CD4-positive, CD25-positive, alpha-beta regulatory T cell (primary cell): ENCODE measurements around the gene DCBLD1. TPM values are rescaled to one million over a fixed set of nuclear protein-coding genes. Genes with fewer than 3 reads are reported as not detected.
A peak's percentile ranks its signal among the peaks of the same experiment; 100 is the strongest.

ENCODE experiments used
- ATAC-seq, 2 donors: fragments of 150-1000 bp; cut with Tn5 transposase; one replicate each; pipeline ENCODE4 v1.10.0; 2021; ENCODE audit warnings: low read depth in 2 of 2, moderate number of reproducible peaks in 2 of 2, moderate library complexity in 1 of 2
- DNase-seq, 3 donors: peaks; one replicate each; pipeline versions ENCODE4 v3.0.0 to v3.0.0-alpha.2; 2012 to 2022; ENCODE audit warnings: mixed read lengths in 1 of 3
- H3K27ac ChIP-seq: one replicate; pipeline ENCODE4 v1.7.0; 2013; ENCODE audit warnings: mild to moderate bottlenecking, low read length; ENCODE audit not compliant: insufficient read depth, poor library complexity, severe bottlenecking
- H3K27me3 ChIP-seq: one replicate; pipeline ENCODE4 v1.7.0; 2013; ENCODE audit warnings: low read length; ENCODE audit not compliant: control insufficient read depth, insufficient read depth
- H3K36me3 ChIP-seq: one replicate; pipeline ENCODE4 v1.7.0; 2013; ENCODE audit warnings: mild to moderate bottlenecking, low read length, moderate library complexity; ENCODE audit not compliant: control insufficient read depth, insufficient read depth
- H3K4me1 ChIP-seq: 2 replicates; pipeline ENCODE4 v1.7.0; 2013; ENCODE audit warnings: mild to moderate bottlenecking, low read length; ENCODE audit not compliant: insufficient read depth, control insufficient read depth, poor library complexity, severe bottlenecking
- H3K4me3 ChIP-seq: one replicate; pipeline ENCODE4 v1.7.0; 2013; ENCODE audit warnings: low read depth, mild to moderate bottlenecking, low read length, moderate library complexity
- H3K9me3 ChIP-seq, 2 experiments: 1 replicate in 1 of 2; 2 replicates in 1 of 2; pipeline ENCODE4 v1.7.0; 2013; ENCODE audit warnings: low read length in 2 of 2, mild to moderate bottlenecking in 1 of 2, moderate library complexity in 1 of 2; ENCODE audit not compliant: control insufficient read depth in 2 of 2
- H3K27ac Mint-ChIP-seq, 3 donors: one replicate each; pipeline ENCODE4 v1.8.0; 2020 to 2022; ENCODE audit warnings: mild to moderate bottlenecking in 3 of 3, mixed read lengths in 3 of 3, moderate library complexity in 2 of 3
- H3K27me3 Mint-ChIP-seq: one replicate; pipeline ENCODE4 v1.8.0; 2022; ENCODE audit warnings: mild to moderate bottlenecking, mixed read lengths
- H3K36me3 Mint-ChIP-seq: one replicate; pipeline ENCODE4 v1.8.0; 2020; ENCODE audit warnings: mixed read lengths
- H3K4me1 Mint-ChIP-seq, 4 donors: one replicate each; pipeline ENCODE4 v1.8.0; 2020 to 2022; ENCODE audit warnings: mixed read lengths in 4 of 4, mild to moderate bottlenecking in 1 of 4
- H3K4me3 Mint-ChIP-seq, 4 donors: one replicate each; pipeline ENCODE4 v1.8.0; 2020 to 2022; ENCODE audit warnings: mild to moderate bottlenecking in 4 of 4, mixed read lengths in 4 of 4, moderate library complexity in 3 of 4
- H3K9me3 Mint-ChIP-seq, 7 donors: one replicate each; pipeline ENCODE4 v1.8.0; 2020 to 2022; ENCODE audit warnings: mixed read lengths in 7 of 7, mild to moderate bottlenecking in 3 of 7, moderate library complexity in 2 of 7
- polyA plus RNA-seq, 4 donors: library from polyadenylated mRNA; unstranded; fragments of 300-500 nt; fragmentation: Illumina TruSeq; gene quantifications; one replicate each; pipeline ENCODE4 v1.2.3, GENCODE V29; 2021
- total RNA-seq: library from RNA; stranded (reverse); gene quantifications from one replicate; pipeline ENCODE4 v1.2.3, GENCODE V29; 2022

Gene DCBLD1
- total and polyA plus RNA-seq, 5 donors from 2014 or later: 1.3 to 5.5 (median 3.1) TPM

GRCh38 chr6:117536317-117536716 lies 53.8 kb downstream of the DCBLD1 start:
- Mint-ChIP-seq H3K9me3 (peaks cover 0 to 5% (median 0%) of the 10 kb centered on the region in 7 donors), H3K4me3 (no peak overlapping the region), H3K27ac (no peak overlapping the region)

GRCh38 chr6:117538615-117539014 lies 56.1 kb downstream of the DCBLD1 start:
- Mint-ChIP-seq H3K36me3 (peaks cover 3% of the 10 kb centered on the region), H3K27me3 (peaks cover 38% of the 10 kb centered on the region), H3K27ac (no peak overlapping the region), H3K4me3 (no peak overlapping the region), H3K4me1 (no peaks in the 10 kb centered on the region), H3K9me3 (peaks cover 0 to 5% (median 0%) of the 10 kb centered on the region in 7 donors)
- no peak for DNase-seq
- no peak for ATAC-seq
- Histone ChIP-seq H3K27ac (no peak overlapping the region), H3K4me1 (no peaks in the 10 kb centered on the region), H3K4me3 (no peak overlapping the region), H3K27me3 (peaks cover 15% of the 10 kb centered on the region), H3K9me3 (no peaks in the 10 kb centered on the region), H3K36me3 (no peaks in the 10 kb centered on the region)

More at GRCh38 chr6:117536317-117536716, 53.8 kb downstream of the DCBLD1 start:
- H3K27me3 ChIP-seq: peaks cover 17% of the 10 kb centered on the region
- ATAC-seq (no peak), DNase-seq (no peak)
- H3K4me3 ChIP-seq: no peak overlapping the region
- Mint-ChIP-seq H3K36me3 (peaks cover 3% of the 10 kb centered on the region), H3K27me3 (peaks cover 39% of the 10 kb centered on the region), H3K4me1 (no peaks in the 10 kb centered on the region)
- H3K27ac ChIP-seq: no peak overlapping the region
- H3K36me3 ChIP-seq: no peaks in the 10 kb centered on the region
- no peaks in the 10 kb centered on the region for H3K4me1 ChIP-seq
- no peaks in the 10 kb centered on the region for H3K9me3 ChIP-seq

- Histone ChIP-seq H3K36me3 (no peaks in the 10 kb centered on the region), H3K27ac (no peak overlapping the region), H3K27me3 (peaks cover 13% of the 10 kb centered on the region), H3K4me3 (no peak overlapping the region), H3K4me1 (no peaks in the 10 kb centered on the region), H3K9me3 (no peaks in the 10 kb centered on the region)
- H3K27ac Mint-ChIP-seq: no peak overlapping the region
- DNase-seq (no peak), ATAC-seq (no peak)
- no peaks in the 10 kb centered on the region for H3K4me1 Mint-ChIP-seq
- H3K27me3 Mint-ChIP-seq: peaks cover 29% of the 10 kb centered on the region
- peaks cover 0 to 5% (median 0%) of the 10 kb centered on the region in 7 donors for H3K9me3 Mint-ChIP-seq
- no peak overlapping the region for H3K4me3 Mint-ChIP-seq
- peaks cover 3% of the 10 kb centered on the region for H3K36me3 Mint-ChIP-seq
These were observed 58.2 kb downstream of the DCBLD1 start for GRCh38 chr6:117540670-117541069.

GRCh38 chr6:117542493-117542892 lies 60.0 kb downstream of the DCBLD1 start:
- Histone ChIP-seq H3K36me3 (no peaks in the 10 kb centered on the region), H3K9me3 (no peaks in the 10 kb centered on the region), H3K4me1 (peaks cover 4% of the 10 kb centered on the region), H3K27ac (no peak overlapping the region), H3K4me3 (no peak overlapping the region), H3K27me3 (peaks cover 2% of the 10 kb centered on the region)
- DNase-seq (no peak), ATAC-seq (no peak)
- peaks cover 0 to 11% (median 6%) of the 10 kb centered on the region in 4 donors for H3K4me1 Mint-ChIP-seq
- H3K36me3 Mint-ChIP-seq: peaks cover 3% of the 10 kb centered on the region
- peaks cover 22% of the 10 kb centered on the region for H3K27me3 Mint-ChIP-seq
- H3K27ac Mint-ChIP-seq: no peak overlapping the region
- no peak overlapping the region for H3K4me3 Mint-ChIP-seq
- H3K9me3 Mint-ChIP-seq: peaks cover 0 to 2% (median 0%) of the 10 kb centered on the region in 7 donors

- Histone ChIP-seq H3K4me3 (no peak overlapping the region), H3K36me3 (no peaks in the 10 kb centered on the region), H3K27ac (no peak overlapping the region), H3K9me3 (no peaks in the 10 kb centered on the region), H3K27me3 (peaks cover 2% of the 10 kb centered on the region), H3K4me1 (peaks cover 26% of the 10 kb centered on the region)
- H3K27ac Mint-ChIP-seq: no peak overlapping the region
- H3K27me3 Mint-ChIP-seq: peaks cover 7% of the 10 kb centered on the region
- no peak for ATAC-seq
- H3K36me3 Mint-ChIP-seq: peaks cover 3% of the 10 kb centered on the region
- peaks cover 10 to 29% (median 17%) of the 10 kb centered on the region in 4 donors for H3K4me1 Mint-ChIP-seq
- no peak overlapping the region for H3K4me3 Mint-ChIP-seq
- H3K9me3 Mint-ChIP-seq: peaks cover 0 to 2% (median 0%) of the 10 kb centered on the region in 7 donors
- DNase-seq: no peak
These were observed 62.2 kb downstream of the DCBLD1 start for GRCh38 chr6:117544716-117545115.

GRCh38 chr6:117545161-117545595 lies 62.7 kb downstream of the DCBLD1 start:
- H3K9me3 ChIP-seq: no peaks in the 10 kb centered on the region
- Mint-ChIP-seq H3K9me3 (peaks cover 0 to 2% (median 0%) of the 10 kb centered on the region in 7 donors), H3K27ac (no peak overlapping the region), H3K27me3 (peaks cover 2% of the 10 kb centered on the region), H3K4me3 (peak overlapping the region in 1 of 4 donors; percentile 58), H3K4me1 (peaks cover 15 to 33% (median 21%) of the 10 kb centered on the region in 4 donors), H3K36me3 (no peaks in the 10 kb centered on the region)
- no peak for DNase-seq
- no peak for ATAC-seq
- H3K27me3 ChIP-seq: peaks cover under 1% of the 10 kb centered on the region
- H3K4me1 ChIP-seq: peaks cover 29% of the 10 kb centered on the region
- no peaks in the 10 kb centered on the region for H3K36me3 ChIP-seq
- H3K27ac ChIP-seq: no peak overlapping the region
- H3K4me3 ChIP-seq: no peak overlapping the region

- no peaks in the 10 kb centered on the region for H3K27me3 Mint-ChIP-seq
- Histone ChIP-seq H3K4me3 (no peak overlapping the region), H3K27me3 (no peaks in the 10 kb centered on the region), H3K36me3 (no peaks in the 10 kb centered on the region), H3K4me1 (peaks cover 37% of the 10 kb centered on the region), H3K9me3 (no peaks in the 10 kb centered on the region), H3K27ac (no peak overlapping the region)
- no peaks in the 10 kb centered on the region for H3K36me3 Mint-ChIP-seq
- H3K4me3 Mint-ChIP-seq: peak overlapping the region; percentile 84 to 94 (median 89)
- DNase-seq (no peak), ATAC-seq (no peak)
- H3K27ac Mint-ChIP-seq: peak overlapping the region; percentile 15 to 80 (median 43)
- no peaks in the 10 kb centered on the region for H3K9me3 Mint-ChIP-seq
- H3K4me1 Mint-ChIP-seq: peaks cover 17 to 43% (median 29%) of the 10 kb centered on the region in 4 donors
These were observed 64.2 kb downstream of the DCBLD1 start for GRCh38 chr6:117546674-117547073.
